Kidney (tissue), 14 donors: ENCODE data around the gene ADGRV1. TPM values are rescaled to one million over a fixed set of nuclear protein-coding genes. Genes with fewer than 3 reads are reported as not detected.
A peak's percentile ranks its signal among the peaks of the same experiment; 100 is the strongest.

Source experiments
- DNase-seq, 5 donors: peaks; one replicate each; pipeline ENCODE4 v3.0.0-alpha.2; 2013 to 2020
- FAIRE-seq: peaks from 2 replicates; lab custom pipeline; 2012; peaks lifted over from hg19 to GRCh38; lab: Jason Lieb, UNC
- H3K27ac ChIP-seq, 2 donors: one replicate each; pipeline ENCODE4 v1.7.0; 2013; ENCODE audit warnings: low read depth in 2 of 2, low read length in 2 of 2, inconsistent platforms in 1 of 2
- H3K27me3 ChIP-seq: one replicate; pipeline ENCODE4 v1.7.1; 2013; ENCODE audit warnings: low read length, inconsistent platforms; ENCODE audit not compliant: control insufficient read depth, insufficient read depth
- H3K36me3 ChIP-seq, 3 donors: one replicate each; pipeline versions ENCODE4 v1.7.0 to v1.7.1; 2013; ENCODE audit warnings: low read length in 3 of 3, control low read depth in 1 of 3, inconsistent platforms in 1 of 3; ENCODE audit not compliant: insufficient read depth in 3 of 3, control insufficient read depth in 2 of 3
- H3K4me1 ChIP-seq, 3 donors: one replicate each; pipeline versions ENCODE4 v1.7.0 to v1.7.1; 2013; ENCODE audit warnings: low read length in 3 of 3, inconsistent platforms in 1 of 3, low read depth in 1 of 3; ENCODE audit not compliant: control insufficient read depth in 2 of 3, insufficient read depth in 2 of 3
- H3K4me3 ChIP-seq, 3 donors: one replicate each; pipeline versions ENCODE4 v1.7.0 to v1.8.1; 2013; ENCODE audit warnings: low read length in 3 of 3, control low read depth in 1 of 3, inconsistent platforms in 1 of 3
- H3K9ac ChIP-seq, 3 donors: one replicate each; pipeline versions ENCODE4 v1.7.0 to v1.7.1; 2013; ENCODE audit warnings: low read length in 3 of 3, control low read depth in 1 of 3, inconsistent platforms in 1 of 3
- H3K9me3 ChIP-seq, 3 donors: one replicate each; pipeline versions ENCODE4 v1.7.0 to v1.7.1; 2013; ENCODE audit warnings: low read length in 3 of 3, control low read depth in 1 of 3, inconsistent platforms in 1 of 3; ENCODE audit not compliant: control insufficient read depth in 2 of 3, insufficient read depth in 1 of 3
- intact Hi-C: fragments of 100-400 bp; cut with DNase I; formaldehyde crosslinking; loops from one replicate; pipeline ENCODE4 v1.11.1; 2022
- polyA plus RNA-seq: library from polyadenylated mRNA; stranded (reverse); fragments of 350-450 nt; fragmentation: Illumina TruSeq; extraction: RNeasy Lipid Tissue Mini Kit (QIAGEN cat#74804); gene quantifications from one replicate; pipeline ENCODE4 v1.2.3, GENCODE V29; 2014; ENCODE audit warnings: low read depth, low replicate concordance; ENCODE audit not compliant: insufficient read depth
- total RNA-seq: library from RNA; stranded (reverse); fragmentation: NEBNext Ultra II Directional; extraction: Animal tissue kit (Norgen Biotek cat#: 25700); gene quantifications from one replicate; pipeline ENCODE4 v1.2.1, GENCODE V29; 2021
- TF ChIP-seq, protein P1 (sequence below): IDR thresholded peaks from 3 replicates; pipeline ENCODE4 v1.5.1; 2012; ENCODE audit warnings: mild to moderate bottlenecking, moderate library complexity, borderline replicate concordance; ENCODE audit not compliant: insufficient read depth; ENCODE audit errors: extremely low read depth
- donor health status: control.
- donor health status: control.
- donor health status: control.
- donor health status: control.
- donor health status: control.
- donor health status: DM: yes; HTN: yes; CAD: no.
- donor health status: Normal renal cell carcinoma (clear cell type).

ADGRV1 gene
- total and polyA plus RNA-seq, 2 donors from 2014 or later = 7.0 to 7.3 TPM

DNA sequence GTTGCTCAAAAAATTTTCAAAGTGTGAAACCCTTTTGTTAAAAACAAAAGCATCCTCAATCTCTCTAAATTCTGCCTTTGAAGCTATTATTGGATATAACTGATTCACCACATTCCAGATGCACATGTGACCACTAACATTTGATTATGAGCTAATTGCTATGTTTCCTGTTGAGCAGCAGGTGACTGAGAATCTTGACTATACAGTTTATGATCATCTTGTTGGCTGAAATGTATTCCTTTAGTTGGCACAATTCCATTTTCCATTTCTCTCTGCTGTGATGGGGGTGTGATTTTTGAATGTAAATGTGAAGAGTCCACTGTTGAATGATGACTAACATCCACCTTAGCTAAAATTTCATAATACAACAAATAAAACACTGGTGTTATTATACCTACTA lies 39.9 kb upstream of the ADGRV1 start:
- intact Hi-C loops = no loop called here
- no peak for DNase-seq
- no peak for FAIRE-seq
- Histone ChIP-seq H3K27ac (no peak overlapping the region), H3K4me3 (no peak overlapping the region), H3K9ac (no peak overlapping the region), H3K36me3 (peaks cover 2 to 10% (median 2%) of the 10 kb centered on the region in 3 donors), H3K27me3 (no peaks in the 10 kb centered on the region), H3K9me3 (no peaks in the 10 kb centered on the region), H3K4me1 (no peaks in the 10 kb centered on the region)
- TF ChIP-seq, protein P1, sequence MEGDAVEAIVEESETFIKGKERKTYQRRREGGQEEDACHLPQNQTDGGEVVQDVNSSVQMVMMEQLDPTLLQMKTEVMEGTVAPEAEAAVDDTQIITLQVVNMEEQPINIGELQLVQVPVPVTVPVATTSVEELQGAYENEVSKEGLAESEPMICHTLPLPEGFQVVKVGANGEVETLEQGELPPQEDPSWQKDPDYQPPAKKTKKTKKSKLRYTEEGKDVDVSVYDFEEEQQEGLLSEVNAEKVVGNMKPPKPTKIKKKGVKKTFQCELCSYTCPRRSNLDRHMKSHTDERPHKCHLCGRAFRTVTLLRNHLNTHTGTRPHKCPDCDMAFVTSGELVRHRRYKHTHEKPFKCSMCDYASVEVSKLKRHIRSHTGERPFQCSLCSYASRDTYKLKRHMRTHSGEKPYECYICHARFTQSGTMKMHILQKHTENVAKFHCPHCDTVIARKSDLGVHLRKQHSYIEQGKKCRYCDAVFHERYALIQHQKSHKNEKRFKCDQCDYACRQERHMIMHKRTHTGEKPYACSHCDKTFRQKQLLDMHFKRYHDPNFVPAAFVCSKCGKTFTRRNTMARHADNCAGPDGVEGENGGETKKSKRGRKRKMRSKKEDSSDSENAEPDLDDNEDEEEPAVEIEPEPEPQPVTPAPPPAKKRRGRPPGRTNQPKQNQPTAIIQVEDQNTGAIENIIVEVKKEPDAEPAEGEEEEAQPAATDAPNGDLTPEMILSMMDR = no peak

DNA sequence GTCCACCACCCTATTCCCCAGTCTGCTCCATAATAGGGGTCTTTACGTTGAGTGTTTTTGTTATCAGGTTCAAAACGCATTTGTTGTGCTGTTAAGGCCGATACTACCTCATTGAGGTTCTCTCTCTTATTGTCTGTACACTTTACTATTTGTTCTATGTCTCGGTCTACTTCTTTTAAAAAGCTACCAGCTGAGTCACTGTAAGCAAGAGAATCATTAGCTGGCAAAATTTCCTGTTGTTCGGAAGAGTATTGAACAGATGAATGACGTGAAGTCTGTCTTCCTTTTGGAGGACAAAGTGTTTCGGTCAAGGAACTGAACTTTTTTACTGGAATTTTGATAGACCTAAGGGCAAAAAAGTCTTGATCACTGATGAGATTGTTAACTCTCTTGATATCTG lies 39.5 kb upstream of the ADGRV1 start:
- no peak for FAIRE-seq
- H3K4me1 ChIP-seq = no peaks in the 10 kb centered on the region
- intact Hi-C loops = no loop called here
- no peak overlapping the region for H3K9ac ChIP-seq
- no peak for DNase-seq
- no peaks in the 10 kb centered on the region for H3K27me3 ChIP-seq
- TF ChIP-seq, protein P1 = no peak
- no peaks in the 10 kb centered on the region for H3K9me3 ChIP-seq
- H3K36me3 ChIP-seq = peaks cover 2 to 10% (median 7%) of the 10 kb centered on the region in 3 donors
- H3K27ac ChIP-seq = no peak overlapping the region
- H3K4me3 ChIP-seq = no peak overlapping the region

DNA sequence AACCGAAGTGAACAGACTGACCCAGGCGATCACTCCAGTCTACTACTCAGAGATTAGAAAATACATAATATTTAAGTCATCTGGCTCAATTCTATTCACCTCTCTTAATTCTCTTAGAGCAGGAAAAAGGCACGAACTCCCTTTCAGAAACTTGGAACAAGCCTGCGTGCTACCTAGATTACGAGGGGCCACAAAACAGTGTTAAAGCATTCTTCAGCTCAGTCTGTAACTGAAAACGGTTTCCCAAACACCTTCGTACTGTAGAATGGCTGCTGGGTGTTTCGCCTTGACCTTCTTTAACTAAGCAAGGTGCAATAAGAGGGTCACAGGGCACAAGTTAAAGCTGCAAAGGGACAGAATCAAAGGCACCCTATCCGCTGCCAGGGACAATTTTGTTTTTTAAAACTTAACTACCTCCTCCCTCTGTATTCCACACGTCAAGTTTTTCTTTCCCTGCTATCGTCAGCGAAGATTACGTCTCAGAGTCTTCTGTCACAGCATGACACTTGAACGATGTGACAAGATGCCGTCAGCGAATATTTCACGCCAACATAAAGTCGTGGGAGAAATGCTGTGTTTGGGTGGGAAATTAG lies 29.9 kb upstream of the ADGRV1 start:
- Histone ChIP-seq H3K27ac (peak overlapping the region; percentile 94 to 98), H3K27me3 (no peaks in the 10 kb centered on the region), H3K9me3 (no peaks in the 10 kb centered on the region), H3K4me3 (peak overlapping the region; percentile 85 to 99 (median 99)), H3K36me3 (peaks cover 0 to 6% (median 0%) of the 10 kb centered on the region in 3 donors), H3K9ac (peak overlapping the region; percentile 93 to 99 (median 93)), H3K4me1 (peaks cover 2 to 4% (median 2%) of the 10 kb centered on the region in 3 donors)
- intact Hi-C loops = no loop called here
- FAIRE-seq (no peak), DNase-seq (peak in 4 of 5 donors; percentile 24 to 61 (median 47))
- TF ChIP-seq, protein P1 = no peak
